GM19193 (cell line): ENCODE measurements around the gene RSPO4.

ENCODE experiments used
- POLR2A ChIP-seq: IDR thresholded peaks from 4 replicates; pipeline ENCODE4 v1.6.1; 2011; ENCODE audit not compliant: insufficient read depth, insufficient read length; ENCODE audit errors: extremely low read depth

Gene RSPO4

GRCh38 chr20:990293-990959 lies 11.7 kb downstream of the RSPO4 start:
- TF ChIP-seq POLR2A = no peak

GRCh38 chr20:988272-988671 lies 13.8 kb downstream of the RSPO4 start:
- no peak for TF ChIP-seq POLR2A

- TF ChIP-seq POLR2A = no peak
Observed at GRCh38 chr20:987677-988076, 14.4 kb downstream of the RSPO4 start.

DNA sequence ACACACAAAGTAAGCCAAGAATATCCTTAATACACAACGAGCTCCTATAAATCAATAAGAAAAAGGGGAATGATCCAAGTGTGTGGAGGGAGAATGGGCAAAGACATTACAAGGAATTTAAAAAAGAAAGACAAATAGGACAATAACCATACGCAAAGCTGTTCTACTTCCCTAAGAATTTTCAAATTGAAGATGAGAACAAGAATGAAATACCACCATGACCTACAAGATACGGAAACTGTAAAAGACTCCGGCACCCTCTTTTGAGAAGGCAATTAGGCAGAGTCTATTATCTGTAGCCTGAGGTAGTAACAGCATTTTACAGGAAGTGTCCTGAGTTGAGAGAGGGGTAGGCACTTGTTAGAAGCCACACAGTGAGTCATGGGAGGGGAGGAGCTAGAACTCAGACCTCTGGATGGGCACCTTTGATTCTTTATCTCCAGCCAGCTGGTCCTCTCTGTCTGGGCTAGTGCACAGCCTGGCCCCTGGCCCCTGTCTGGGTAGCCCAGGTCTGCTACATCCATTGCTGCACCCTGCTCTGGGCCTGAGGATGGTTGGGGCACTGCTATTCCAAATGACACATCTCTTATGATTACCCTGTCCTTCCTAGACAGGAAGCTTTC lies 15.3 kb downstream of the RSPO4 start:
- TF ChIP-seq POLR2A = no peak

DNA sequence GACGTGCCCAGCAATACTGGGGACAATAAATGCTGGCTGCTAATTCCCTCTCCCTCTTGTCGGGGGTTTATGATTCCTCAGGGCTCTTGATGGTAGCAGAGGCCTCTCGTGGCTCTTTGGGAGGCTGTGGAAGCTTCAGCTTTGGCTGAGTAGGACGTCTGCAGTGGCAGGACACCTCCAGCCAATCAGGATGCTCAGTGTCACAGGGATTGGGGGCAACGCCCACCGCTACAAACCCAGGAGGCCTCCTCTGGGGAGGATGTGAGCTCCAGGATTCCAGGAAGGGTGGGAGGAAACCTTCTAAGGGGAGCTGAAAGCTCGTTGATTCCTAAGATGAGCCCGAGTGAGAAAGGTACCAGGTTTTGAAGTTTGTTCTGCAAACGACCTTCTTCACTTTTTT lies 19.4 kb downstream of the RSPO4 start:
- no peak for TF ChIP-seq POLR2A

DNA sequence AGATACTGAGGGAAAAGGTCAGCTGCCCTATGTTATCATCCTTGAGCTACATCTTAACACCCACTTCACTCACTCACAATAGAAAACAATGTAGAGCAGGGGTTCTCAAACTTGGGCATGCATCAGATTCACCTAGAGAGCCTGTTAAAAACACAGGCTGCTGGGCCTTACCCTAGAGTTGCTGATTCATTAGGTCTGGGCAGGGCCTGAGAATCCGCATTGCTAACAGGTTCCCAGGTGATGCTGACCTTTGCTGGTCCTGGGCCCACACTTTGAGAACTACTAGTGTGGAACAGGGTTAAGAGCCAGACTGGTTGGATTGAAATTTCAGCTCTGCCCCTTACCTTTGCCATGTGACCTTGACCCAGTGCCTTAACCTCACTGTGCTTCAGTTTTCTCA lies 25.1 kb downstream of the RSPO4 start:
- no peak for TF ChIP-seq POLR2A

GRCh38 chr20:976033-976432 lies 26.1 kb downstream of the RSPO4 start:
- no peak for TF ChIP-seq POLR2A

GRCh38 chr20:973785-974194 lies 28.3 kb downstream of the RSPO4 start:
- TF ChIP-seq POLR2A = no peak

DNA sequence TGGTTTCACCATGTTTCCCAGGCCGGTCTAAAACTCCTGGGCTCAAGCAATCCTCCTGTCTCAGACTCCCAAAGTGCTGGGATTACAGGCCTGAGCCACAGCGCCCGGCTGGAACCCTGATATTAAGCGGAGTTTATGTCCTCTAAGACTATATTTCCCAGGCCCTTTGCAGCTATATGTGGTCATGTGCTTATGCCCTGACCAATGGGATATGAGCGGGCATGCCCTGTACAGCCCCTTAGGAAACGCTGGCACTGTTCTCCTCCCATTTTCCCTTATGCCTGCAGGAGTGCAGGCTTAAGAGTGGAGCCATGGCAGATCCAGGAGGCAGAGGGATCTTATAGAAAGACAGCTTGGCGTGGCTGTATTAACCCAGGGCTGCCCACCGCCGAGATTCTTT lies 29.9 kb downstream of the RSPO4 start:
- TF ChIP-seq POLR2A = no peak

DNA sequence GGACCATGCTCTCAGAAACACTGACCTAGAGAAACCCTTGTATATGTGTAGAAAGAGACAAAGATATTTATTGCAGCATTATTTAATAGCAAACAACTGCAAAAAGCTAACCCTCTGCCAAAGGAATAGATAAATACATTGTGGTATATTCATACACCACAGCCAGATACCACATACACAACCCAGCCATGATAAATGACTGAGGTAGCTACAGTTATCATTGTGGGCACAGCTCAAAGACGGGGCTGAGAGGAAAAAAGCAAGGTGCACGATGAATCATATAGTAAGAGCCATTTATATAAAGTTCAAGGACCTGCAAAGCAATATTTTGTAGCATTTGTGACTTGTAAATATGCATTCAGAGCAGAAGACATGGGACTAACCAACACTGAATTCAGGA lies 30.8 kb downstream of the RSPO4 start:
- TF ChIP-seq POLR2A = no peak

DNA sequence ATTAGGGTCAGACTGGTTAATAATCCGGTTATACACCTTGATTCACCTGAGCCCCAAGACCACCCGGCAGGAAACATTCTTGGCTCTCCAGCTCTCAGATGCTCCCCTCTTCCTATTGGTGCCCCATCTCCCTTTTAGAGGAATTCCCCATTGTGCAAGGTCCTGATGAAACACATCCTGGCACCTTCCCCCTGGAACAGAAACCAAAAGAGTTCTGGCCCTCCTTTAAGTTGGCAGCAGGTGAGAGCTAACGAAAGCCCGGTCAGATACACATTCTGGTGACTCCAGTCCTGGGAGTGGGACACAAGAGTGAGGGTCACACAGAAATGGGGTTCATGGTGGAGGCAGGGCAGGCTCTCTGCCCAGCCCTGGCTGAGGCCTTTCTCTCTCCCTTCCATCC lies 32.2 kb downstream of the RSPO4 start:
- TF ChIP-seq POLR2A = no peak

DNA sequence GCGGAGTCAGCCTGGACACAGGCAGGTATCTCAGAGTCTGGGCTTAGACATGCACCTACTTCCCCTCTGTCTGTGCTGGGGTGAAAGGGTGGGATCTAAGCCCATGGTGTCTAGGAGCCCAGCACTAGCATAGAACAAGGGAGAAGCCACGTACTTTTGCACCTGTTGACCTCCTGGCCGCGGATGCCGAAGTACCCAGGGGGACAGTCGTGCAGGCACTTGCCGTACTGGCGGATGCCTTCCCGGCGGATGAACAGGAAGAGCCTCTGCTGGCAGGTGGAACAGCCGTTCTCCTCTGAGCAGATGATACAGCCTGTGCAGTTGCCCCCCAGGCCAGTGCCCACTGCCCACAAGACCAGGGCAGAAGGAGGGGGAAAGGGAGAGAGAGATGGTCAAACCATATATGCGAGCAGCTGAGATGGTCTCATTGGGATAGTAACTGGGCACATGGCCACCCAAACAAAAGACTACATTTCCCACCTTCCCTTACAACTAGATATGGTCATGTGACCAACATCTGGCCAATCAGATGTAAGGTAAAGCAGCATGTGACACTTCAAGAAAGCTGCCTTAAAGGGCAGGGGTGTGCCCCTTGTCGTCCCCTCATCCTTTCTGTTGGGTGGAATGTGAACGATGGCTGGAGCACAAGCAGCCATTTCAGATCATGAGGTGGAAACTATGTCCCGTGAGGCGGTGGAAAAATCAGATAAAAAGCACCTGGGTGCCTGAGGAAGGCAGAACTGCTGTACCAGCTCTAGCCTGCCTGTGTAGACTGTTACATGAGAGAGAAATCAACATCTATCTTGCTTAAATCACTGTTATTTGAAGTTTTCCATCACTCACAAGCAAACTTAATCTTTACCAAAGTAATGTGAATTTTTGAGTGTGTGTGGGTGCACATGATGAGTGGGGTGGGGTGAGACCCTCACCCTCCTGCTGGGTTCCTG lies 34.0 kb downstream of the RSPO4 start:
- no peak for TF ChIP-seq POLR2A

DNA sequence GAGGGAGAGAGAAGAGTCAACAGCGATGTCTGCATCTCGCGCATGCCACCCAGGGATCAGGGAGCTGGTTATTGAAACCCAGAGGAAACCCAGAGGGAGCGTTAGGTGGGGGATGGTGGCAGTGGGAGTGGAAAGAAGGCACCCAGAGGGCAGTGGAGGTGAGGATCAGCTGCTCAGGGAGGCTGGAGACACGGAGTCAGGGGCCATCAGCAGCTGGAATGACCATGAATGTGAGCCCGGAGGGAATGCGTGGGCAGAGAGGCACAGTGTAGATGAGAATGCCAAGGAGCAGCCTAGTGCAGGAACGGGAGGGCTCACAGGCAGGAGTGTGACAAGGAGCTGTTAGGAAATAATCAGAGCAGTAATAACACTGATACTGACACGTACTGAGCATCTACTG lies 36.2 kb downstream of the RSPO4 start:
- no peak for TF ChIP-seq POLR2A

DNA sequence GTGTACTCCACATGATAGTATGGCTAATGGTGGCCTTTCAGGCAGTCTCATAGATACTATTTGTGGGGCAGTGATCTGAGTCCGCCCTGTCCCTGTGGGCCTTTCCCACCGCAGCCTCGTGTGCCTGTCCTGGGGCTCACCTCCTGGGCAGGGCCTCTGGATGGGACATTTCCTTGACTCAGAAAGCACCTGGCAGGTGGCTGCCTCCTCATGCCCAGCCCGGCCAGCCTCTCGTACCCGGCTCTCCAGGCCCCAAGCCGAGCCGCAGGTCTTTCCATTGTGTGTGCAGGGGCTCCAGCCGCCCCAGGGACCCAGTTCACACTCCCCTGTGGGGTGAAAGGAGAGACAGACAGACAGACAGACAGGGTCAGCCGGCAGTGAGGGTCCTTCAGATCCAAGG lies 38.3 kb downstream of the RSPO4 start:
- TF ChIP-seq POLR2A = no peak

DNA sequence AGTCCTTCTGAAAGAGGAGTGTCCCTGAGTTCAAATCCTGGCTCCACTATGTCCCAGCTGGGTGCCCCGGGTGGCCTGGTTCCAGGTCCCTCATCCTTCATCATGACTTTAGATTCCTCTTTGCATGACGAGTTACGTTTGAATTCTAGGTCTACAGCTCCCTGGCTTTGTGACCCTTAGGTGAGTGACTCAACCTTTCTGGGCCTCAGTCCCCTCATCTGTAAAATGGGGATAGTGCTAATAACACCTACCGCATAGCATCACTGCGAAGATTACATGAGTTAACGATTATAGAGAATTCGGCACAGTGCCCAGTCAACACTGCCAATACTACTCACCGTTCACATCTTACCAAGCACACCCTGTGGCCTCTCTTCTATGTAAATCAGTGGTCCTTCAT lies 39.4 kb downstream of the RSPO4 start:
- TF ChIP-seq POLR2A = no peak

DNA sequence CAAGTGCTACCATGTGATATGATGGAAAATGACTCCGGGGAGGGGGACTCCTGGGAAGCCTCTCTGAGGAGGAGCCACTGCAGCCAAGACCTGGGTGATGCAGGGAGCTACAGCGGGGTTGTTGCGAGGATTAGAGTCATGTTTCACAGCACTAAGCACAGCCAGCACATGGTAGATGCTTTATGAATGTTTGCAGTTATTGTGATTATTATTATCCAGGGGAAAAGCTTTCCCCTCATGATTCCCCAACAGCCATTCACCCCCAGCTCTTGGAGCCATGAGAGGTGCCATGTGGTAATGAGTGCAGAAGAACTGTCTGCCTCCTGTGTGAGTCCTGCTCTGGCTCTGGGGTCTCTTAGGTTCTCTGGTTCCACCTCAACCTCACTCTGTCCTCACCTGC lies 39.9 kb downstream of the RSPO4 start:
- no peak for TF ChIP-seq POLR2A
